GM18517 (cell line): ENCODE results near the gene CCND1.
"Not testable (repeated sequence)": the region's sequence is repeated elsewhere in the genome, so short reads cannot be mapped to it uniquely, and the experiment has no call there.

Experiments
- ATAC-seq: cut with Tn5 transposase; IDR thresholded peaks from one replicate; pipeline ENCODE4 v1.9.1; 2021; ENCODE audit warnings: mild to moderate bottlenecking, moderate library complexity; ENCODE audit not compliant: unreplicated experiment

CCND1 gene

GRCh38 chr11:69686452-69686851, 45.5 kb downstream of the CCND1 start:
- no peak for ATAC-seq

DNA sequence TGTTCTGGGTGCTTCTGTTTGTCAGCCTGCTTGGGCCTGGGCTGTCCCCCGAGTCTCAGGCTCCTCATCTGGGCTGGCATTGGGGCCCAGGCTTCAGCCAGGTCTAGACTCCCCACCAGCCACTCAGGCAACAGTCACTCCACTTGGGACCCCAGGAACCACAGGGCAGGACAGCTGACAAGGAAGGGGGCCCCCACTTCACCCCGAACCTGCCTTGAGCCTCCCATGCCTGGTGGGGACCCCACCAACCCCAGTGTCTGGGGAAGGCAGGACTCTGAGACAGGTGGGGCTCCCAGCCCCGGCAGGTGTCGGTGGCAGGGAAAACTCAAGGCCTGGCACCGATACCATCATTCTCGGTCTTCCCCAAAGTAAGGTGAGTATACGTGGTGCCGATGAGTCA, 45.9 kb downstream of the CCND1 start:
- ATAC-seq, result no peak

DNA sequence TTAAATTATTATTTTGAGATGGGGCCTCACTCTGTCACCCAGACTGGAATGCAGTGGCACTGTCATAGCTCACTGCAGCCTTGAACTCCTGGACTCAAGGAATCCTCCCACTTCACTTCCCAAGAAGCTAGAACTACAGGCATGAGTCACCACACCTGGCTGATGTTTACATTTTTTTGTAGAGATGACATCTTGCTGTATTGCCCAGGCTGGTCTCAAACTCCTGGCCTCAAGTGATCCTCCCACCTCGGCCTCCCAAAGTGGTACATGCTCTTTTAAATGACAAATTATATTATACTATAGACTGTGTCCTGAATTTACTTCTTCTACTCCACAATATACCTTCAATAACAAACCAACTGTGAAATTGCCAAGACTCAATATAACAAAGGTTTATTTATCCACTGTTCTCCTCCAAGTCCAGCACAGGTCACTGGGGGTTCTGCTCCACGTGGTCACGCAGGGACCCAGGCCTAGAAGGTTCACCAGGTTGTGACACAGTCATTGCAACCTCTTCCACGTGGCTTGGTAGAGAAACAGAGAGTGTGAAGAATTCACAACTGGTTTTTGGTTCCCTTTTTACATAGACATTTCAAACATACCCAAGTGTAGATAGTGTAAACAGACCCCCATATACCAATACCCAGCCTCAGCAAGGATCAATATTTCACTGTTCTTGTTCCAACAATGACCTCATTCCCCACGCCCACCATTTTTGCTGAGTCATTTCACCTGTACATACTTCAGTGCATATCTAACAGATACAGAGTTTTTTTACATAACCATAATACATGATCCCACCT, 47.2 kb downstream of the CCND1 start:
- not testable (repeated sequence) for ATAC-seq

GRCh38 chr11:69689484-69690319, 48.7 kb downstream of the CCND1 start:
- ATAC-seq, result no peak

- ATAC-seq, result no peak
These were observed 50.5 kb downstream of the CCND1 start for GRCh38 chr11:69691463-69691862.

GRCh38 chr11:69692422-69692821, 51.5 kb downstream of the CCND1 start:
- ATAC-seq, result no peak

DNA sequence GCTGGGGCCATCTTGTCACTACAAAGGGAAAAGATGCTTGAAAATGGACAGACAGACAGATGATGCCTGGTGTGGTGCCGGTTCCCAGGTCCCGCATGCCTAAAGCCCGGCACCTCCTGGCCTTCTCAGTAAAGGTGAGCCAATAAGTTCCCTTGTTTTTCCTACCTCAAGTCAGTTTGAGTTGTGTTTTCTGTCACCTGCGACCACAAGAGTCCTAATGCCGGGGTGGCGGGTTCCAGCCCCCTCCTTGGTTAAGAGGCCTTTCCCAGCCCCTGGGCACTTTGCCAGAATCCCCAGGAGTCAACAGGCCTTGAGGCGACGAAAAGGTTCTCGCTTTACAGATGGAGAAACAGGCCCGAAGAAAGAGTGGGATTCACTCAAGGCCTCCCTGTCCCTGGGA, 53.8 kb downstream of the CCND1 start:
- no peak for ATAC-seq

- ATAC-seq, result no peak
These were observed 54.6 kb downstream of the CCND1 start for GRCh38 chr11:69695581-69695980.

GRCh38 chr11:69695995-69696394, 55.0 kb downstream of the CCND1 start:
- ATAC-seq, result not testable (repeated sequence)

- ATAC-seq, result no peak
These were observed 56.0 kb downstream of the CCND1 start for GRCh38 chr11:69696749-69697468.

DNA sequence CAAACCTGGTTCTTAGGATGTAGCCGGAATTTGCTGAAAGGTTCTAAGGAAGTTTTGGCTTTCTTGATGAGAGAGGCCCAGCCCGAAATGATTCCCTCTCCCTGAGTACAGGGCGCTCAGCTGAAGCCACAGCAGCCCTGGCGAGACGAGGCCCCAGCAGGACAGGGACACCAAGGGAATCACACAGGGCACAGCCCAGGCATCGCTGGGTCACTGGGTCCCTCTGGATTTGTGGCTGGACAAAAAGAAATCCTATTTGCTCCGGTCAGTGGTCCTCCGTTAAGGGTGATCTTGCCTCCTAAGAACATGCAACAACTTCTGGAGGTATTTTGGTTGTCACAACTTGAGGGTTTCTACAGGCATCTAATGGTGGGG, 56.5 kb downstream of the CCND1 start:
- ATAC-seq, result no peak

GRCh38 chr11:69697861-69698260, 56.9 kb downstream of the CCND1 start:
- no peak for ATAC-seq

- no peak for ATAC-seq
These were observed 57.4 kb downstream of the CCND1 start for GRCh38 chr11:69698362-69698761.

- ATAC-seq, result no peak
These were observed 58.3 kb downstream of the CCND1 start for GRCh38 chr11:69699213-69699612.

DNA sequence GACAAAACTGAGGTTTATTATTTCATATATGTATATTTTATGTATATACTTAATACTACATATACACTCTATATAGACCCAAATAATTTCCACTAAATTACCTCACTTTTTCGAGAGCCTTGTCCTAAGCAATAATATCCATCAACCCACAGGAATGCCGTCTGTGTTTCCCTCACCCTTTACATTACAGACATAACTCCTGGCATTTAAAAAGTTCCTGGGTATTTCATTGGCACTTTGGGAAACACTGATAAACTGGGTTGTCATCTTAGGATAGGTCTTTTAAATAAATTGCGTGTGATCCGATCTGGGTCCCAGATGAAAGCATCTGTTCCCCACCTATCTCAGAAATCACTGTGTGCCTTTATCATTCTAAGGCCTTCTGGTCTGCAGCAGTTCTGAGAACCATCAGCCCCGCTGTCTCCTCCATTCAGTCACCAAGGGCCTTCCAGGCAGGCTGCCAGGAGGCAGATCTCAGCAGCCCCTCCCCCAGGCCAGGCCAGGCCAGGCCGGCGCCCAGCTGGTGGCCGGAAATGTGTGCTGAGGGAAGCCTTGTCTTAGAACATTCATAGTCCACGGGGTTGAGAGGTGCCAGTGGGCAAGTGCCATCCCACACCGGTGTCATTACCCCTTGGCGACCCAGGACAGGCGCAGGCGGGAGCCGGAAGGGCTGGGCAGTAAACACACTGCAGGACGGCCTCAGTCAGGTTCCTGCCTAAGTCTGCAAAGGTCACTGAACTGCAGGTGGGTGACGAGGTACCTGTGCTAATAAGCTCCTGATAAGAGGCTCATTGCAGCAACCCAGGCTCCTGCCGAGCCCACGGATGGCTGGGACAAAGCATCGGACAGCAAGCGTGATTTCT, 59.6 kb downstream of the CCND1 start:
- no peak for ATAC-seq

- no peak for ATAC-seq
These were observed 61.3 kb downstream of the CCND1 start for GRCh38 chr11:69702239-69702691.

GRCh38 chr11:69702769-69703452, 62.0 kb downstream of the CCND1 start:
- ATAC-seq, result no peak

GRCh38 chr11:69703453-69703767, 62.5 kb downstream of the CCND1 start:
- no peak for ATAC-seq
